Liver (tissue), 9 donors: ENCODE data around the gene KCNA2. TPM values are rescaled to one million over a fixed set of nuclear protein-coding genes. Genes with fewer than 3 reads are reported as not detected.

Experiments
- DNase-seq: peaks from one replicate; pipeline ENCODE4 v3.0.0-alpha.2; 2017; ENCODE audit warnings: low spot score
- H3K27ac ChIP-seq, 2 donors: one replicate each; pipeline ENCODE4 v1.7.0; 2013; ENCODE audit warnings: inconsistent platforms in 2 of 2, low read length in 2 of 2, control low read depth in 1 of 2, low read depth in 1 of 2, mild to moderate bottlenecking in 1 of 2
- H3K27me3 ChIP-seq, 4 donors: one replicate each; pipeline versions ENCODE4 v1.6.1 to v1.7.0; 2013; ENCODE audit warnings: low read length in 3 of 4, inconsistent platforms in 1 of 4, mild to moderate bottlenecking in 1 of 4, moderate library complexity in 1 of 4; ENCODE audit not compliant: control insufficient read depth in 4 of 4, insufficient read depth in 4 of 4
- H3K36me3 ChIP-seq, 4 donors: one replicate each; pipeline versions ENCODE4 v1.6.1 to v1.7.0; 2013; ENCODE audit warnings: low read length in 3 of 4, mild to moderate bottlenecking in 3 of 4, low read depth in 1 of 4, moderate library complexity in 1 of 4; ENCODE audit not compliant: control insufficient read depth in 4 of 4, insufficient read depth in 3 of 4
- H3K4me1 ChIP-seq, 4 donors: one replicate each; pipeline versions ENCODE4 v1.6.1 to v1.7.0; 2013; ENCODE audit warnings: low read length in 3 of 4, mild to moderate bottlenecking in 3 of 4, moderate library complexity in 1 of 4; ENCODE audit not compliant: control insufficient read depth in 4 of 4, insufficient read depth in 4 of 4
- H3K4me3 ChIP-seq, 3 donors: one replicate each; pipeline versions ENCODE4 v1.6.1 to v1.7.0; 2013; ENCODE audit warnings: low read length in 3 of 3, control low read depth in 1 of 3, low read depth in 1 of 3, mild to moderate bottlenecking in 1 of 3
- H3K9ac ChIP-seq, 2 donors: one replicate each; pipeline ENCODE4 v1.7.0; 2013; ENCODE audit warnings: low read length in 2 of 2, mild to moderate bottlenecking in 2 of 2, moderate library complexity in 2 of 2, control low read depth in 1 of 2, low read depth in 1 of 2
- H3K9me3 ChIP-seq, 4 donors: one replicate each; pipeline versions ENCODE4 v1.6.1 to v1.7.0; 2013; ENCODE audit warnings: low read length in 3 of 4; ENCODE audit not compliant: control insufficient read depth in 4 of 4
- EGR1 ChIP-seq, 2 donors: IDR thresholded peaks; 2 replicates each; pipeline ENCODE4 v1.6.1; 2016 to 2018; ENCODE audit warnings: antibody characterized with exemption in 2 of 2, low read depth in 2 of 2
- FOXA1 ChIP-seq: IDR thresholded peaks from 2 replicates; pipeline ENCODE4 v1.6.1; 2016; ENCODE audit warnings: antibody characterized with exemption
- FOXA2 ChIP-seq: IDR thresholded peaks from 2 replicates; pipeline ENCODE4 v1.6.1; 2016; ENCODE audit warnings: antibody characterized with exemption
- GABPA ChIP-seq, 2 donors: IDR thresholded peaks in 1 of 2; conservative IDR thresholded peaks in 1 of 2; 2 replicates each; pipeline ENCODE4 v1.6.1; 2016; ENCODE audit warnings: antibody characterized with exemption in 2 of 2, mild to moderate bottlenecking in 1 of 2, moderate library complexity in 1 of 2
- HNF4A ChIP-seq, 2 donors: conservative IDR thresholded peaks; 2 replicates each; pipeline ENCODE4 v1.6.1; 2016; ENCODE audit warnings: antibody characterized with exemption in 2 of 2, mild to moderate bottlenecking in 2 of 2
- HNF4G ChIP-seq: IDR thresholded peaks from 2 replicates; pipeline ENCODE4 v1.6.1; 2016; ENCODE audit warnings: antibody characterized with exemption
- JUND ChIP-seq, 2 donors: IDR thresholded peaks; 2 replicates each; pipeline ENCODE4 v1.6.1; 2016; ENCODE audit warnings: antibody characterized with exemption in 2 of 2
- MAX ChIP-seq: IDR thresholded peaks from 2 replicates; pipeline ENCODE4 v1.6.1; 2016; ENCODE audit warnings: antibody characterized with exemption
- NR2F2 ChIP-seq: IDR thresholded peaks from 2 replicates; pipeline ENCODE4 v1.6.1; 2016; ENCODE audit warnings: antibody characterized with exemption
- RAD21 ChIP-seq, 2 donors: IDR thresholded peaks; 2 replicates each; pipeline ENCODE4 v1.6.1; 2016; ENCODE audit warnings: antibody characterized with exemption in 2 of 2, mild to moderate bottlenecking in 2 of 2
- REST ChIP-seq: IDR thresholded peaks from 2 replicates; pipeline ENCODE4 v1.6.1; 2016; ENCODE audit warnings: antibody characterized with exemption, mild to moderate bottlenecking
- RXRA ChIP-seq, 2 donors: IDR thresholded peaks; 2 replicates each; pipeline ENCODE4 v1.6.1; 2017 to 2018; ENCODE audit warnings: antibody characterized with exemption in 2 of 2, mild to moderate bottlenecking in 1 of 2
- SP1 ChIP-seq: IDR thresholded peaks from 2 replicates; pipeline ENCODE4 v1.6.1; 2018; ENCODE audit warnings: antibody characterized with exemption, mild to moderate bottlenecking
- TAF1 ChIP-seq: conservative IDR thresholded peaks from 2 replicates; pipeline ENCODE4 v1.6.1; 2016; ENCODE audit warnings: antibody characterized with exemption, mild to moderate bottlenecking
- YY1 ChIP-seq: IDR thresholded peaks from 2 replicates; pipeline ENCODE4 v1.6.1; 2016; ENCODE audit warnings: antibody characterized with exemption, mild to moderate bottlenecking
- WGBS: extraction: QIAGEN DNeasy Blood & Tissue Kit; methylation state at CpG from one replicate; pipeline ENCODE4 v1.1.7; 2013; 5-methylcytosine and 5-hydroxymethylcytosine counted together
- polyA plus RNA-seq, 2 donors: library from polyadenylated mRNA; stranded (reverse) in 1 of 2; unstranded in 1 of 2; fragments of 200-250 nt in 1 of 2; fragments of >200 nt in 1 of 2; fragmentation: Nextera tagmentation in 1 of 2; extraction: Ambion mirVana in 1 of 2; gene quantifications; one replicate each; pipeline versions ENCODE4 v1.2.1 to v1.2.3, GENCODE V29; 2013 to 2015
- total RNA-seq, 2 donors: library from RNA; depleted of rRNA; stranded (reverse); fragments of >200 nt; gene quantifications; one replicate each; pipeline ENCODE4 v1.2.3, GENCODE V29; 2014
- TF ChIP-seq, protein P1 (sequence below): IDR thresholded peaks from 2 replicates; pipeline ENCODE4 v1.6.1; 2016; ENCODE audit warnings: antibody characterized with exemption
- TF ChIP-seq, protein P2 (sequence below): IDR thresholded peaks from 2 replicates; pipeline ENCODE4 v1.6.1; 2016; ENCODE audit warnings: antibody characterized with exemption
- TF ChIP-seq, protein P3 (sequence below): fragments of 150-350 bp; IDR thresholded peaks from 2 replicates; pipeline ENCODE4 v1.5.1; 2017; ENCODE audit warnings: improper control_type of control experiment, low read depth, low read length; ENCODE audit not compliant: missing input control
- donor health status: healthy.
- donor health status: healthy.
- donor health status: healthy.
- donor health status: healthy.
- donor health status: healthy.

Gene KCNA2
- total and polyA plus RNA-seq, 4 donors: 0.02 to 0.08 TPM; not detected in 2

DNA sequence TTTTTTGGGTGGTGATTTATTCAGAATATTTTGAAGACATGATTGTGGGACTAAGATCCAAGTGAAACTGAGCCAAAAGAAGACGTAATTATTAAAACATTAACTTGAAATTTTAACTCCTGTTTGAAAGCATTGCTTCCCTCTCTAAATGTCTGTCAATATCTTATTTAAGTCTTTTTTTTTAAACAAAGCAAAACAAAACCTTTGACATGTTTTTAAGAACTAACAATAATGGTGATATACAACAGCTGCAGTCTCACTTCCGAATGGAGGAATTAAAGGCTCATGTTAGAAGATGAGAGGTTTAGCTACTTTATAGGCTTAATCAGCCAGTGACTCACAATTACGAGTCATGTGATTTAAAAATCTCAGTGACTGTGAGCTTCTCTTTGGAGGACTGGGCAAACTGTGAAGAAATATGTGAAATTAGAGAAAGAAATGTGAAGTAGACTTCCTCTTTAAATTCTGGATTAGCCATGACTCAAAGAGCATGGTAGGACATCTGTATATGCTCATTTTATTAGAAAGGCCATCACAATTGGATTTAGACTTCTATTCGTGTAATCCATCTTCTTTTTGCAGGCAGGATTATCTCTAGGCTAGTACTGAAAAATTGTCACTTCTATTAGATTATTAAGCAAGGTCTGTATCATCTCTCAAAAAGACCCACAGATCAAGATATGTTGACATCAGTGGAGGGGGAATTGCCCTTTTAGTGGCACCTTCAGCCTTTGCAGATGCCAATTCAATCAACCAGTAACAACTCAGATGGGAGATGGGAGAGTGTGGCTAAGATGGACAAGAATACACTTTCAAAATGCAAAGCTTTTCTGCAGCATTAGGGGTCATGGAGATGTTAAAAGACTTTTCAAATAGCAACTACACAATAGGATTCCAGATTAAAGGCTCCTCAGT lies 39.9 kb upstream of the KCNA2 start:
- whole genome bisulfite sequencing: 55% methylated on average over 4 of the region's 4 CpGs
- no peak overlapping the region for H3K27ac ChIP-seq

GRCh38 chr1:110645211-110645610 lies 39.1 kb upstream of the KCNA2 start:
- Histone ChIP-seq H3K27me3 (peaks cover 0 to 9% (median 0%) of the 10 kb centered on the region in 4 donors), H3K9me3 (no peaks in the 10 kb centered on the region), H3K36me3 (no peaks in the 10 kb centered on the region), H3K4me3 (no peak overlapping the region), H3K9ac (no peak overlapping the region), H3K4me1 (no peaks in the 10 kb centered on the region), H3K27ac (no peak overlapping the region)
- no peak for TF ChIP-seq MAX
- no peak for TF ChIP-seq REST
- TF ChIP-seq, protein P1, sequence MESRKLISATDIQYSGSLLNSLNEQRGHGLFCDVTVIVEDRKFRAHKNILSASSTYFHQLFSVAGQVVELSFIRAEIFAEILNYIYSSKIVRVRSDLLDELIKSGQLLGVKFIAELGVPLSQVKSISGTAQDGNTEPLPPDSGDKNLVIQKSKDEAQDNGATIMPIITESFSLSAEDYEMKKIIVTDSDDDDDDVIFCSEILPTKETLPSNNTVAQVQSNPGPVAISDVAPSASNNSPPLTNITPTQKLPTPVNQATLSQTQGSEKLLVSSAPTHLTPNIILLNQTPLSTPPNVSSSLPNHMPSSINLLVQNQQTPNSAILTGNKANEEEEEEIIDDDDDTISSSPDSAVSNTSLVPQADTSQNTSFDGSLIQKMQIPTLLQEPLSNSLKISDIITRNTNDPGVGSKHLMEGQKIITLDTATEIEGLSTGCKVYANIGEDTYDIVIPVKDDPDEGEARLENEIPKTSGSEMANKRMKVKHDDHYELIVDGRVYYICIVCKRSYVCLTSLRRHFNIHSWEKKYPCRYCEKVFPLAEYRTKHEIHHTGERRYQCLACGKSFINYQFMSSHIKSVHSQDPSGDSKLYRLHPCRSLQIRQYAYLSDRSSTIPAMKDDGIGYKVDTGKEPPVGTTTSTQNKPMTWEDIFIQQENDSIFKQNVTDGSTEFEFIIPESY: no peak
- no peak for TF ChIP-seq NR2F2
- no peak for TF ChIP-seq RAD21 (IDR thresholded peaks at IDR 0.05)
- TF ChIP-seq RXRA (IDR thresholded peaks at IDR 0.05): no peak
- TF ChIP-seq EGR1 (IDR thresholded peaks at IDR 0.05; ENCODE audit: low read depth in 2 of 2): no peak
- TF ChIP-seq FOXA1: no peak
- TF ChIP-seq YY1: no peak
- no peak for TF ChIP-seq JUND (IDR thresholded peaks at IDR 0.05)
- no peak for TF ChIP-seq GABPA (IDR thresholded peaks at IDR 0.05 in 1 of 2, conservative IDR thresholded peaks at IDR 0.05 in 1 of 2)
- TF ChIP-seq TAF1: no peak
- TF ChIP-seq, protein P2, sequence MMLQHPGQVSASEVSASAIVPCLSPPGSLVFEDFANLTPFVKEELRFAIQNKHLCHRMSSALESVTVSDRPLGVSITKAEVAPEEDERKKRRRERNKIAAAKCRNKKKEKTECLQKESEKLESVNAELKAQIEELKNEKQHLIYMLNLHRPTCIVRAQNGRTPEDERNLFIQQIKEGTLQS: no peak
- TF ChIP-seq, protein P3, sequence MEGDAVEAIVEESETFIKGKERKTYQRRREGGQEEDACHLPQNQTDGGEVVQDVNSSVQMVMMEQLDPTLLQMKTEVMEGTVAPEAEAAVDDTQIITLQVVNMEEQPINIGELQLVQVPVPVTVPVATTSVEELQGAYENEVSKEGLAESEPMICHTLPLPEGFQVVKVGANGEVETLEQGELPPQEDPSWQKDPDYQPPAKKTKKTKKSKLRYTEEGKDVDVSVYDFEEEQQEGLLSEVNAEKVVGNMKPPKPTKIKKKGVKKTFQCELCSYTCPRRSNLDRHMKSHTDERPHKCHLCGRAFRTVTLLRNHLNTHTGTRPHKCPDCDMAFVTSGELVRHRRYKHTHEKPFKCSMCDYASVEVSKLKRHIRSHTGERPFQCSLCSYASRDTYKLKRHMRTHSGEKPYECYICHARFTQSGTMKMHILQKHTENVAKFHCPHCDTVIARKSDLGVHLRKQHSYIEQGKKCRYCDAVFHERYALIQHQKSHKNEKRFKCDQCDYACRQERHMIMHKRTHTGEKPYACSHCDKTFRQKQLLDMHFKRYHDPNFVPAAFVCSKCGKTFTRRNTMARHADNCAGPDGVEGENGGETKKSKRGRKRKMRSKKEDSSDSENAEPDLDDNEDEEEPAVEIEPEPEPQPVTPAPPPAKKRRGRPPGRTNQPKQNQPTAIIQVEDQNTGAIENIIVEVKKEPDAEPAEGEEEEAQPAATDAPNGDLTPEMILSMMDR: no peak
- no peak for TF ChIP-seq FOXA2
- TF ChIP-seq SP1: no peak
- TF ChIP-seq HNF4G: no peak
- no peak for TF ChIP-seq HNF4A (conservative IDR thresholded peaks at IDR 0.05)
- no peak for DNase-seq

More for the DNA sequence above, 39.9 kb upstream of the KCNA2 start:
- no peak for TF ChIP-seq SP1
- no peak for TF ChIP-seq HNF4A (conservative IDR thresholded peaks at IDR 0.05)
- TF ChIP-seq, protein P3: no peak
- no peak for TF ChIP-seq RAD21 (IDR thresholded peaks at IDR 0.05)
- no peak for TF ChIP-seq GABPA (IDR thresholded peaks at IDR 0.05 in 1 of 2, conservative IDR thresholded peaks at IDR 0.05 in 1 of 2)
- Histone ChIP-seq H3K36me3 (no peaks in the 10 kb centered on the region), H3K4me3 (no peak overlapping the region), H3K9me3 (no peaks in the 10 kb centered on the region), H3K27me3 (peaks cover 0 to 6% (median 0%) of the 10 kb centered on the region in 4 donors), H3K4me1 (no peaks in the 10 kb centered on the region), H3K9ac (no peak overlapping the region)
- no peak for DNase-seq
